ELR (cell line): ENCODE data around the gene PIP5KL1.
A peak's percentile ranks its signal among the peaks of the same experiment; 100 is the strongest.

Experiments used
- DNase-seq: peaks from one replicate; pipeline ENCODE4 v3.0.0-alpha.2; 2015; ENCODE audit warnings: low read depth

Gene PIP5KL1

GRCh38 chr9:127968042-127968441 is 37.5 kb upstream of the PIP5KL1 start:
- peak; percentile 90 for DNase-seq

GRCh38 chr9:127967151-127967809 is 36.7 kb upstream of the PIP5KL1 start:
- DNase-seq: no peak

GRCh38 chr9:127966416-127967150 is 36.0 kb upstream of the PIP5KL1 start:
- DNase-seq: no peak

- no peak for DNase-seq
Measured at GRCh38 chr9:127965953-127966352, 35.4 kb upstream of the PIP5KL1 start.

GRCh38 chr9:127963359-127964064 is 32.9 kb upstream of the PIP5KL1 start:
- DNase-seq: no peak

GRCh38 chr9:127963041-127963358 is 32.4 kb upstream of the PIP5KL1 start:
- no peak for DNase-seq

GRCh38 chr9:127962278-127962677 is 31.7 kb upstream of the PIP5KL1 start:
- no peak for DNase-seq

- DNase-seq: no peak
Measured at GRCh38 chr9:127961613-127962155, 31.1 kb upstream of the PIP5KL1 start.

GRCh38 chr9:127961155-127961490 is 30.5 kb upstream of the PIP5KL1 start:
- no peak for DNase-seq

- no peak for DNase-seq
Measured at GRCh38 chr9:127960410-127961154, 30.0 kb upstream of the PIP5KL1 start.

GRCh38 chr9:127959841-127960409 is 29.3 kb upstream of the PIP5KL1 start:
- DNase-seq: no peak

- DNase-seq: no peak
Measured at GRCh38 chr9:127959398-127959797, 28.8 kb upstream of the PIP5KL1 start.

GRCh38 chr9:127958728-127959127 is 28.2 kb upstream of the PIP5KL1 start:
- no peak for DNase-seq

- DNase-seq: peak; percentile 57
Measured at GRCh38 chr9:127955294-127956015, 24.9 kb upstream of the PIP5KL1 start.

GRCh38 chr9:127954831-127955293 is 24.3 kb upstream of the PIP5KL1 start:
- DNase-seq: no peak

- no peak for DNase-seq
Measured at GRCh38 chr9:127953768-127954505, 23.4 kb upstream of the PIP5KL1 start.

- no peak for DNase-seq
Measured at GRCh38 chr9:127953154-127953553, 22.6 kb upstream of the PIP5KL1 start.

- no peak for DNase-seq
Measured at GRCh38 chr9:127950513-127951289, 20.1 kb upstream of the PIP5KL1 start.

- DNase-seq: no peak
Measured at GRCh38 chr9:127949827-127950512, 19.4 kb upstream of the PIP5KL1 start.
